H1 (cell line): Measurements from ENCODE around the gene SGCD. TPM values are rescaled to one million over a fixed set of nuclear protein-coding genes. Genes with fewer than 3 reads are reported as not detected.

Experiments
- CTCF ChIA-PET: fragments of 300-600 bp; sonication (Branson Sonifier 250); formaldehyde crosslinking; loops from one replicate; lab custom pipeline; 2021; ENCODE audit not compliant: partially characterized antibody; lab: Charles Lee
- POLR2A ChIA-PET: fragments of 300-600 bp; sonication (Branson Sonifier 250); formaldehyde crosslinking; loops from one replicate; lab custom pipeline; 2021; ENCODE audit warnings: inconsistent platforms; ENCODE audit not compliant: partially characterized antibody; lab: Charles Lee
- DNase-seq, 2 experiments: peaks; one replicate each; pipeline versions ENCODE4 v3.0.0 to v3.0.0-alpha.2; 2010 to 2022; ENCODE audit warnings: low spot score in 2 of 2, low read depth in 1 of 2, mixed read lengths in 1 of 2
- FAIRE-seq: peaks from 2 replicates; lab custom pipeline; 2011; peaks lifted over from hg19 to GRCh38; lab: Jason Lieb, UNC
- H2AFZ ChIP-seq: 2 replicates; pipeline ENCODE4 v1.8.1; 2012; ENCODE audit warnings: low read length, inconsistent platforms
- H2AK5ac ChIP-seq: 2 replicates; pipeline ENCODE4 v1.6.1; 2013; ENCODE audit warnings: low read depth, low read length
- H2BK120ac ChIP-seq: replicated peaks from 2 replicates; pipeline ENCODE3; 2013; ENCODE audit warnings: low read depth, low read length, inconsistent platforms
- H2BK12ac ChIP-seq: 2 replicates; pipeline ENCODE4 v1.6.1; 2013; ENCODE audit warnings: low read depth, low read length
- H2BK15ac ChIP-seq: 2 replicates; pipeline ENCODE4 v1.6.1; 2013; ENCODE audit warnings: low read length
- H2BK20ac ChIP-seq: 2 replicates; pipeline ENCODE4 v1.6.1; 2013; ENCODE audit warnings: low read length
- H2BK5ac ChIP-seq: 2 replicates; pipeline ENCODE4 v1.6.1; 2013; ENCODE audit warnings: low read depth, low read length
- H3K14ac ChIP-seq: 2 replicates; pipeline ENCODE4 v1.6.1; 2013; ENCODE audit warnings: inconsistent platforms; ENCODE audit not compliant: insufficient read length
- H3K18ac ChIP-seq: 2 replicates; pipeline ENCODE4 v1.6.1; 2013; ENCODE audit warnings: low read length; ENCODE audit errors: extremely low read depth
- H3K23ac ChIP-seq: 2 replicates; pipeline ENCODE4 v1.6.1; 2013; ENCODE audit warnings: inconsistent platforms; ENCODE audit not compliant: insufficient read length
- H3K23me2 ChIP-seq: 2 replicates; pipeline ENCODE4 v1.6.1; 2013; ENCODE audit warnings: low read depth, low read length
- H3K27ac ChIP-seq: 2 replicates; pipeline ENCODE4 v1.6.1; 2011; ENCODE audit warnings: low read depth, low read length, inconsistent platforms
- H3K27me3 ChIP-seq, 4 experiments: replicated peaks in 1 of 4; 1 replicate in 1 of 4; 2 replicates in 3 of 4; pipeline versions ENCODE4 v1.6.1 to v1.8.1; 2011 to 2013; ENCODE audit warnings: low read length in 3 of 4, mild to moderate bottlenecking in 3 of 4, inconsistent platforms in 2 of 4, mixed read lengths in 2 of 4, moderate library complexity in 1 of 4; ENCODE audit not compliant: control insufficient read depth in 3 of 4, insufficient read depth in 3 of 4; ENCODE audit errors: extremely low read depth in 1 of 4
- H3K36me3 ChIP-seq, 4 experiments: 2 replicates each; pipeline versions ENCODE4 v1.6.1 to v1.8.1; 2011 to 2013; ENCODE audit warnings: mild to moderate bottlenecking in 4 of 4, low read length in 3 of 4, moderate library complexity in 2 of 4, control low read depth in 1 of 4, inconsistent platforms in 1 of 4; ENCODE audit not compliant: insufficient read depth in 4 of 4, control insufficient read depth in 2 of 4
- H3K4ac ChIP-seq: replicated peaks from 2 replicates; pipeline ENCODE3; 2013; ENCODE audit warnings: low read length, low read depth, mixed read lengths, inconsistent platforms; ENCODE audit not compliant: insufficient read length
- H3K4me1 ChIP-seq, 4 experiments: replicated peaks in 1 of 4; 1 replicate in 1 of 4; 2 replicates in 3 of 4; pipeline versions ENCODE4 v1.6.1 to v1.8.1; 2011 to 2013; ENCODE audit warnings: low read length in 3 of 4, inconsistent platforms in 2 of 4, mixed read lengths in 1 of 4; ENCODE audit not compliant: insufficient read depth in 4 of 4, control insufficient read depth in 3 of 4
- H3K4me2 ChIP-seq, 2 experiments: 2 replicates each; pipeline versions ENCODE4 v1.6.1 to v1.8.1; 2011 to 2013; ENCODE audit warnings: low read depth in 2 of 2, low read length in 2 of 2, control low read depth in 1 of 2, inconsistent platforms in 1 of 2, mild to moderate bottlenecking in 1 of 2; ENCODE audit not compliant: insufficient read depth in 1 of 2
- H3K4me3 ChIP-seq, 4 experiments: fragments of 200-600, 300-600 bp in 1 of 4; sonication (generic), shearing (Covaris generic), sonication (Bioruptor Twin) in 1 of 4; 2 replicates each; pipeline versions ENCODE4 v1.5.1 to v1.8.1; 2011 to 2016; ENCODE audit warnings: low read length in 4 of 4, low read depth in 3 of 4, control low read depth in 2 of 4, inconsistent platforms in 2 of 4, mild to moderate bottlenecking in 2 of 4, mixed read lengths in 1 of 4, moderate library complexity in 1 of 4; ENCODE audit not compliant: insufficient read depth in 2 of 4; ENCODE audit errors: extremely low read depth in 1 of 4
- H3K56ac ChIP-seq: replicated peaks from 2 replicates; pipeline ENCODE3; 2013; ENCODE audit warnings: low read depth, mild to moderate bottlenecking, mixed read lengths, low read length, inconsistent platforms; ENCODE audit not compliant: insufficient read length
- H3K79me1 ChIP-seq: 2 replicates; pipeline ENCODE4 v1.6.1; 2013; ENCODE audit warnings: low read depth, low read length, control low read depth
- H3K79me2 ChIP-seq, 2 experiments: 2 replicates each; pipeline versions ENCODE4 v1.6.1 to v1.8.1; 2012 to 2013; ENCODE audit warnings: low read length in 2 of 2, mild to moderate bottlenecking in 2 of 2, inconsistent platforms in 1 of 2; ENCODE audit not compliant: insufficient read depth in 2 of 2, control insufficient read depth in 1 of 2
- H3K9ac ChIP-seq, 4 experiments: replicated peaks in 1 of 4; 1 replicate in 1 of 4; 2 replicates in 3 of 4; pipeline versions ENCODE4 v1.6.1 to v1.8.1; 2011 to 2013; ENCODE audit warnings: low read depth in 3 of 4, low read length in 3 of 4, control low read depth in 2 of 4, mild to moderate bottlenecking in 2 of 4, moderate library complexity in 2 of 4, inconsistent platforms in 1 of 4; ENCODE audit errors: extremely low read depth in 1 of 4
- H3K9me3 ChIP-seq, 2 experiments: 2 replicates each; pipeline versions ENCODE4 v1.6.1 to v1.8.1; 2012 to 2013; ENCODE audit warnings: mild to moderate bottlenecking in 2 of 2, moderate library complexity in 2 of 2, control low read depth in 1 of 2, inconsistent platforms in 1 of 2, low read depth in 1 of 2, low read length in 1 of 2, mixed read lengths in 1 of 2; ENCODE audit not compliant: insufficient read depth in 2 of 2
- H4K20me1 ChIP-seq, 2 experiments: replicated peaks in 1 of 2; 2 replicates each; pipeline versions ENCODE3 to v1.8.1; 2011 to 2013; ENCODE audit warnings: inconsistent platforms in 2 of 2, low read length in 2 of 2, mild to moderate bottlenecking in 1 of 2; ENCODE audit not compliant: insufficient read depth in 2 of 2, control insufficient read depth in 1 of 2
- H4K5ac ChIP-seq: 2 replicates; pipeline ENCODE4 v1.6.1; 2013; ENCODE audit warnings: low read length, low read depth, mixed read lengths, inconsistent platforms; ENCODE audit not compliant: insufficient read length
- H4K8ac ChIP-seq: 2 replicates; pipeline ENCODE4 v1.8.0; 2013; ENCODE audit warnings: mild to moderate bottlenecking, moderate library complexity, low read length, inconsistent platforms; ENCODE audit not compliant: insufficient read depth; ENCODE audit errors: extremely low read depth
- H4K91ac ChIP-seq: replicated peaks from 2 replicates; pipeline ENCODE3; 2013; ENCODE audit warnings: low read length, mixed read lengths, inconsistent platforms; ENCODE audit not compliant: insufficient read length
- CBX8 ChIP-seq: fragments of 300-800, 300-1000 bp; sonication (generic); IDR thresholded peaks from 2 replicates; pipeline ENCODE4 v1.7.1; 2016; ENCODE audit warnings: low read depth, low read length, borderline replicate concordance
- FOSL1 ChIP-seq: IDR thresholded peaks from 2 replicates; pipeline ENCODE4 v1.6.1; 2011; ENCODE audit warnings: mild to moderate bottlenecking, low read depth, low read length, moderate library complexity; ENCODE audit not compliant: insufficient read depth
- SIX5 ChIP-seq: IDR thresholded peaks from 2 replicates; pipeline ENCODE4 v1.6.1; 2011; ENCODE audit warnings: mild to moderate bottlenecking, low read depth, low read length
- TBP ChIP-seq: IDR thresholded peaks from 2 replicates; pipeline ENCODE4 v1.6.1; 2011; ENCODE audit warnings: low read depth, low read length, improper control_type of control experiment
- TCF12 ChIP-seq: IDR thresholded peaks from 2 replicates; pipeline ENCODE4 v1.6.1; 2011; ENCODE audit warnings: low read depth, mild to moderate bottlenecking, low read length
- ZNF274 ChIP-seq: IDR thresholded peaks from 2 replicates; pipeline ENCODE4 v1.7.0; 2012; ENCODE audit warnings: low read length, borderline replicate concordance; ENCODE audit errors: extremely low read depth
- WGBS, 2 experiments: shearing (Covaris generic) in 1 of 2; methylation state at CpG; one replicate each; pipeline versions ENCODE4 v1.1.6 to v1.1.7; 2013 to 2015; ENCODE audit warnings: low lambda C conversion rate in 2 of 2, mixed read lengths in 2 of 2, inconsistent platforms in 1 of 2, low coverage in 1 of 2, missing lambda C conversion rate in 1 of 2; ENCODE audit not compliant: insufficient replicate concordance in 2 of 2, insufficient coverage in 1 of 2, insufficient read length in 1 of 2; ENCODE audit errors: extremely low coverage in 1 of 2, missing lambda C conversion rate in 1 of 2; 5-methylcytosine and 5-hydroxymethylcytosine counted together
- polyA plus RNA-seq, 7 experiments: library from polyadenylated mRNA; depleted of rRNA in 3 of 7; stranded (reverse) in 5 of 7; unstranded in 2 of 7; fragments of >200 nt in 5 of 7; fragments of 200-250 nt in 2 of 7; gene quantifications; 1 replicate in 5 of 7; 2 replicates in 1 of 7; 4 replicates in 1 of 7; pipeline versions ENCODE4 v1.2.1 to v1.2.3, GENCODE V29; 2011 to 2013; ENCODE audit warnings: missing spikeins in 2 of 7, mixed read lengths in 2 of 7
- total RNA-seq: library from RNA; stranded (reverse); fragmentation: NEBNext Ultra II Directional; extraction: Animal tissue kit (Norgen Biotek cat#: 25700); gene quantifications from 2 replicates; pipeline ENCODE4 v1.2.1, GENCODE V29; 2021
- TF ChIP-seq, protein P1 (sequence below), 3 experiments: IDR thresholded peaks; 1 replicate in 2 of 3; 2 replicates in 1 of 3; pipeline versions ENCODE4 v1.5.1 to v1.6.1; 2011; ENCODE audit warnings: low read length in 3 of 3, mild to moderate bottlenecking in 3 of 3, inconsistent platforms in 2 of 3, low read depth in 1 of 3, moderate library complexity in 1 of 3; ENCODE audit not compliant: insufficient read depth in 1 of 3; ENCODE audit errors: control extremely low read depth in 1 of 3

SGCD gene
- total and polyA plus RNA-seq, 2 of the 8 experiments (the other 6 are each of a cell fraction or from before 2014, with no cell fraction given) = 0.04 to 0.08 TPM

DNA sequence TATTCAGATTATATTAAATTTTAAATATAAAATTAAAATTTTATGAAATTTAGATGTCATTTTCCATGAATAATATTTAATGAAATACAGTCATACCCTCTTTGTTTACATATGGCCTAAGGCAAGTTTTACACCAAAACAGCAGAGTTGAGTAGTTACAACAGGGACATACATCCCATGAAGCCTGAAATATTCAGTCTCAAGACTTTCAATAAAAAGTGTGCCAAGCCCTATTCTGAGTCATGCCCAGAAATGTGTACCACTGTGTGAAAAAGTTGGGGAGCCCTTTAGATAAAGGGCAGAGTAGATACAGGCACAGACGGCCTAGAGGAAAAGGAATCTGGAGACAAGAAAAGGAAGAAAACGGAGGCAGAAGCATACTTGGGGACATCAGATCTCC lies 261.3 kb downstream of the SGCD start:
- no peak for FAIRE-seq
- TF ChIP-seq SIX5 = no peak
- no peak for TF ChIP-seq ZNF274
- no peak for TF ChIP-seq FOSL1
- TF ChIP-seq, protein P1, sequence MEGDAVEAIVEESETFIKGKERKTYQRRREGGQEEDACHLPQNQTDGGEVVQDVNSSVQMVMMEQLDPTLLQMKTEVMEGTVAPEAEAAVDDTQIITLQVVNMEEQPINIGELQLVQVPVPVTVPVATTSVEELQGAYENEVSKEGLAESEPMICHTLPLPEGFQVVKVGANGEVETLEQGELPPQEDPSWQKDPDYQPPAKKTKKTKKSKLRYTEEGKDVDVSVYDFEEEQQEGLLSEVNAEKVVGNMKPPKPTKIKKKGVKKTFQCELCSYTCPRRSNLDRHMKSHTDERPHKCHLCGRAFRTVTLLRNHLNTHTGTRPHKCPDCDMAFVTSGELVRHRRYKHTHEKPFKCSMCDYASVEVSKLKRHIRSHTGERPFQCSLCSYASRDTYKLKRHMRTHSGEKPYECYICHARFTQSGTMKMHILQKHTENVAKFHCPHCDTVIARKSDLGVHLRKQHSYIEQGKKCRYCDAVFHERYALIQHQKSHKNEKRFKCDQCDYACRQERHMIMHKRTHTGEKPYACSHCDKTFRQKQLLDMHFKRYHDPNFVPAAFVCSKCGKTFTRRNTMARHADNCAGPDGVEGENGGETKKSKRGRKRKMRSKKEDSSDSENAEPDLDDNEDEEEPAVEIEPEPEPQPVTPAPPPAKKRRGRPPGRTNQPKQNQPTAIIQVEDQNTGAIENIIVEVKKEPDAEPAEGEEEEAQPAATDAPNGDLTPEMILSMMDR (IDR thresholded peaks at IDR 0.05; ENCODE audit: control extremely low read depth in 1 of 3, insufficient read depth in 1 of 3, low read depth in 1 of 3, low read length in 3 of 3) = no peak
- no peak for TF ChIP-seq TCF12
- no peak for TF ChIP-seq CBX8
- no peak for TF ChIP-seq TBP

More for the DNA sequence above, 261.3 kb downstream of the SGCD start:
- Histone ChIP-seq H2BK12ac (no peak overlapping the region), H3K23ac (no peak overlapping the region), H2BK15ac (no peak overlapping the region), H3K18ac (no peak overlapping the region), H2AFZ (no peak overlapping the region), H3K4me1 (no peaks in the 10 kb centered on the region), H3K4me3 (no peak overlapping the region), H3K4ac (no peak overlapping the region), H3K79me2 (no peaks in the 10 kb centered on the region), H4K5ac (no peak overlapping the region), H3K27me3 (no peaks in the 10 kb centered on the region), H3K9me3 (no peaks in the 10 kb centered on the region), H2BK5ac (no peak overlapping the region), H2AK5ac (no peak overlapping the region), H3K4me2 (no peak overlapping the region), H4K91ac (no peak overlapping the region), H3K9ac (no peak overlapping the region), H2BK20ac (no peak overlapping the region), H2BK120ac (no peak overlapping the region), H4K20me1 (no peaks in the 10 kb centered on the region), H3K14ac (no peak overlapping the region), H3K36me3 (no peaks in the 10 kb centered on the region), H3K27ac (no peak overlapping the region), H4K8ac (no peak overlapping the region), H3K23me2 (no peaks in the 10 kb centered on the region), H3K79me1 (no peaks in the 10 kb centered on the region), H3K56ac (no peak overlapping the region)
- WGBS, 2 experiments = 79% methylated on average over 2 of the region's 2 CpGs; no CpG with 5 or more reads in 1 of the 2 experiments
- ChIA-PET CTCF (no interaction called here), POLR2A (no interaction called here)
- no peak for DNase-seq
